Measurements from ENCODE around the gene C1orf232. TPM values are rescaled to one million over a fixed set of nuclear protein-coding genes. Genes with fewer than 3 reads are reported as not detected.
A peak's percentile ranks its signal among the peaks of the same experiment; 100 is the strongest.

Gene C1orf232
- polyA plus RNA-seq, 2 of the 4 experiments (the other 2 are of a cell fraction): not detected

DNA sequence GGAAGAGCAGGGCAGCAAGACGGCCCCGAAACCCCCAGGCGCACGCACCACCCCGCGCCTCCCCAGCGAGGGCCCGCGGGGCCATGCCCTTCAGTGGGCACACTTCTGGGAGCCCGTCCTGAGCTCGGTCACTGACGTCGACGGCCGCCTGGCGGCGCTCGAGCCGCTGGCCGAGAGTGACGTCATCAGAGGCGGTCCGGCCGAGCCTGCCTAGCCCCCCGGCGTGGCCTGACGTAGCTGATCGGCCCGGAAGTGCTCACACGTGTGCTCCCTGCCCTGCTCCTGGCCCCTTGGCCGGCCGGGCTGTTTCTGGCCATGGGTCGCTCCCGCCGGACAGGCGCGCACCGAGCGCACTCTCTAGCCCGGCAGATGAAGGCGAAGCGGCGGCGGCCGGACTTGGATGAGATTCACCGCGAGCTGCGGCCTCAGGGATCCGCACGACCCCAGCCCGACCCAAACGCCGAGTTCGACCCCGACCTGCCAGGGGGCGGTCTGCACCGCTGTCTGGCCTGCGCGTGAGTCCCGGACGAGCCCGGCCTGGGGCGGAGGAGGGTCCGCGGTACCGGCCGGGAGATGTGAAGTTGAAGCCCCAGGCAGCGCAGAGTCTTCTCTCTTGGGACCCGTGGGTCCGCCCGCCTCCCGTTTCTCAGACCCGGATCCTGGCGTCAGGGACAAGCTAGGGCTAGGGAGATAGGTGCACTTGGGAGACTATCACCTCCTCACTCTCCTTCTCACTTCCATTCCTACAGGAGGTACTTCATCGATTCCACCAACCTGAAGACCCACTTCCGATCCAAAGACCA lies 1.1 kb upstream of the C1orf232 start, which contains the start of gene ZNF593:
Gene ZNF593 (plus strand): TSS at position 240 of the 803 bp plus-strand sequence. CDS start 76 bp downstream, at position 316.
- H3K4me2 ChIP-seq: peak within 1 kb of the TSS; percentile 87
- peak; percentile 85 to 91 for DNase-seq (ENCODE audit: low read depth in 1 of 2, low spot score in 1 of 2)
- ATAC-seq: peak; percentile 91 to 96
- H3K4me1 ChIP-seq: peaks cover 7% of the 10 kb centered on the region; the same call in 2 of the 3 replicates
- FAIRE-seq: no peak
- H3K9me3 ChIP-seq: no peaks in the 10 kb centered on the region
- peak within 1 kb of the TSS; percentile 95 for H3K4me3 ChIP-seq
- WGBS (ENCODE audit: missing lambda C conversion rate): 4% methylated on average over 10 of the region's 76 CpGs
- peak within 1 kb of the TSS; percentile 90 to 99 for H3K27ac ChIP-seq
- POLR2A ChIA-PET: interaction anchor here (0.9 to 1.6 kb wide), 3 partner anchors 58 to 262 kb away, joined by 3 to 15 read pairs (median 6); partner anchors contain the start of genes CEP85, DHDDS and PDIK1L
- CTCF ChIA-PET: interaction anchor here (0.6 to 3.7 kb wide), 39 partner anchors 8 to 1803 kb away, joined by 3 to 33 read pairs (median 3); partner anchors contain the start of genes CATSPER4, CEP85, CNKSR1 and DHDDS
- no peak for TF ChIP-seq JUNB (IDR thresholded peaks at IDR 0.05)
- no peak for TF ChIP-seq KDM1A (IDR thresholded peaks at IDR 0.05; ENCODE audit: low read depth)
- peak; percentile 56; the same call in 1 of the 3 replicates for TF ChIP-seq BCL3 (IDR thresholded peaks at IDR 0.05)
- no peak for TF ChIP-seq HOXB5 (CRISPR knock-in tag; IDR thresholded peaks at IDR 0.05)
- 0 out of 2 replicates have a peak, but pooled peaks have one; percentile 28 for TF ChIP-seq GATA3 (IDR thresholded peaks at IDR 0.05; ENCODE audit: borderline replicate concordance)
- no peak for TF ChIP-seq EHF (CRISPR knock-in tag; IDR thresholded peaks at IDR 0.05)
- no peak for TF ChIP-seq MAFK (IDR thresholded peaks at IDR 0.05; ENCODE audit: partially characterized antibody)
- no peak for TF ChIP-seq NFE2L2 (conservative IDR thresholded peaks at IDR 0.05; ENCODE audit: low read length)
- TF ChIP-seq ESRRA (IDR thresholded peaks at IDR 0.05; ENCODE audit: borderline replicate concordance, low read length): no peak
- no peak for TF ChIP-seq E2F6 (IDR thresholded peaks at IDR 0.05; ENCODE audit: borderline replicate concordance, low read depth)
- TF ChIP-seq, protein P1, sequence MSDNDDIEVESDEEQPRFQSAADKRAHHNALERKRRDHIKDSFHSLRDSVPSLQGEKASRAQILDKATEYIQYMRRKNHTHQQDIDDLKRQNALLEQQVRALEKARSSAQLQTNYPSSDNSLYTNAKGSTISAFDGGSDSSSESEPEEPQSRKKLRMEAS (IDR thresholded peaks at IDR 0.05): peak; percentile 93
- TF ChIP-seq NPAS2 (CRISPR knock-in tag; IDR thresholded peaks at IDR 0.05; ENCODE audit: borderline replicate concordance): no peak
- TF ChIP-seq HDAC2 (IDR thresholded peaks at IDR 0.05): no peak
- TF ChIP-seq SREBF2 (IDR thresholded peaks at IDR 0.05): no peak
- TF ChIP-seq CHD2 (IDR thresholded peaks at IDR 0.05; ENCODE audit: low read length, partially characterized antibody): no peak
- no peak for TF ChIP-seq TP53 (CRISPR knock-in tag; IDR thresholded peaks at IDR 0.05)
- TF ChIP-seq HMGXB4 (CRISPR knock-in tag; IDR thresholded peaks at IDR 0.05; ENCODE audit: borderline replicate concordance): no peak
- no peak for TF ChIP-seq RARB (CRISPR knock-in tag; IDR thresholded peaks at IDR 0.05)
- TF ChIP-seq, protein P2, sequence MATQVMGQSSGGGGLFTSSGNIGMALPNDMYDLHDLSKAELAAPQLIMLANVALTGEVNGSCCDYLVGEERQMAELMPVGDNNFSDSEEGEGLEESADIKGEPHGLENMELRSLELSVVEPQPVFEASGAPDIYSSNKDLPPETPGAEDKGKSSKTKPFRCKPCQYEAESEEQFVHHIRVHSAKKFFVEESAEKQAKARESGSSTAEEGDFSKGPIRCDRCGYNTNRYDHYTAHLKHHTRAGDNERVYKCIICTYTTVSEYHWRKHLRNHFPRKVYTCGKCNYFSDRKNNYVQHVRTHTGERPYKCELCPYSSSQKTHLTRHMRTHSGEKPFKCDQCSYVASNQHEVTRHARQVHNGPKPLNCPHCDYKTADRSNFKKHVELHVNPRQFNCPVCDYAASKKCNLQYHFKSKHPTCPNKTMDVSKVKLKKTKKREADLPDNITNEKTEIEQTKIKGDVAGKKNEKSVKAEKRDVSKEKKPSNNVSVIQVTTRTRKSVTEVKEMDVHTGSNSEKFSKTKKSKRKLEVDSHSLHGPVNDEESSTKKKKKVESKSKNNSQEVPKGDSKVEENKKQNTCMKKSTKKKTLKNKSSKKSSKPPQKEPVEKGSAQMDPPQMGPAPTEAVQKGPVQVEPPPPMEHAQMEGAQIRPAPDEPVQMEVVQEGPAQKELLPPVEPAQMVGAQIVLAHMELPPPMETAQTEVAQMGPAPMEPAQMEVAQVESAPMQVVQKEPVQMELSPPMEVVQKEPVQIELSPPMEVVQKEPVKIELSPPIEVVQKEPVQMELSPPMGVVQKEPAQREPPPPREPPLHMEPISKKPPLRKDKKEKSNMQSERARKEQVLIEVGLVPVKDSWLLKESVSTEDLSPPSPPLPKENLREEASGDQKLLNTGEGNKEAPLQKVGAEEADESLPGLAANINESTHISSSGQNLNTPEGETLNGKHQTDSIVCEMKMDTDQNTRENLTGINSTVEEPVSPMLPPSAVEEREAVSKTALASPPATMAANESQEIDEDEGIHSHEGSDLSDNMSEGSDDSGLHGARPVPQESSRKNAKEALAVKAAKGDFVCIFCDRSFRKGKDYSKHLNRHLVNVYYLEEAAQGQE (IDR thresholded peaks at IDR 0.05): no peak
- no peak for TF ChIP-seq ZNF302 (CRISPR knock-in tag; IDR thresholded peaks at IDR 0.05)
- no peak for TF ChIP-seq RCOR1 (IDR thresholded peaks at IDR 0.05; ENCODE audit: low read depth, low read length)
- TF ChIP-seq MYC (IDR thresholded peaks at IDR 0.05; ENCODE audit: borderline replicate concordance, low read length): peak; percentile 74; the same call in 1 of the 2 replicates
- peak in 1 of 2 experiments; percentile 75; a peak in 2 of 5 replicates for TF ChIP-seq JUN (IDR thresholded peaks at IDR 0.05)
- no peak for TF ChIP-seq CBX8 (IDR thresholded peaks at IDR 0.05)
- TF ChIP-seq FOSB (CRISPR knock-in tag; IDR thresholded peaks at IDR 0.05): no peak
- no peak for TF ChIP-seq POLR2AphosphoS2 (conservative IDR thresholded peaks at IDR 0.05; ENCODE audit: low read length)
- TF ChIP-seq ZC3H11A (IDR thresholded peaks at IDR 0.05): no peak
- no peak for TF ChIP-seq HOXA7 (CRISPR knock-in tag; IDR thresholded peaks at IDR 0.05)
- TF ChIP-seq CBX2 (IDR thresholded peaks at IDR 0.05; ENCODE audit: borderline replicate concordance, low read depth): no peak
- no peak for TF ChIP-seq CHD4 (IDR thresholded peaks at IDR 0.05; ENCODE audit: borderline replicate concordance)
- TF ChIP-seq CEBPB (IDR thresholded peaks at IDR 0.05): no peak
- no peak for TF ChIP-seq HEYL (CRISPR knock-in tag; IDR thresholded peaks at IDR 0.05)
- peak; percentile 17 to 48; a peak in 4 of 5 replicates for TF ChIP-seq RAD21 (conservative IDR thresholded peaks at IDR 0.05 in 1 of 2, IDR thresholded peaks at IDR 0.05 in 1 of 2)
- TF ChIP-seq KDM5A (IDR thresholded peaks at IDR 0.05): no peak
- peak; percentile 81 for TF ChIP-seq POLR2A (IDR thresholded peaks at IDR 0.05; ENCODE audit: low read length)

All from A549 (cell line).